SK-N-SH treated with all-trans-retinoic acid at 6 μM for 48 hours (cell line): ENCODE data around the gene IL6ST.

Experiments
- CSRNP3 ChIP-seq: fragments of 250-450 bp; sonication (Bioruptor Pico); IDR thresholded peaks from 2 replicates; pipeline ENCODE4 v1.5.1; 2021; ENCODE audit warnings: mild to moderate bottlenecking, moderate library complexity
- OSR1 ChIP-seq: fragments of 250-450 bp; sonication (Bioruptor Pico); IDR thresholded peaks from 2 replicates; pipeline ENCODE4 v1.8.0; 2022; ENCODE audit warnings: moderate library complexity, mild to moderate bottlenecking, inconsistent platforms
- PATZ1 ChIP-seq: fragments of 250-450 bp; sonication (Bioruptor Pico); IDR thresholded peaks from 2 replicates; pipeline ENCODE4 v1.8.0; 2020; ENCODE audit warnings: mild to moderate bottlenecking, moderate library complexity, borderline replicate concordance
- TCF4 ChIP-seq: fragments of 250-450 bp; sonication (Bioruptor Pico); IDR thresholded peaks from 2 replicates; pipeline ENCODE4 v1.8.0; 2021; ENCODE audit warnings: mild to moderate bottlenecking, moderate library complexity, borderline replicate concordance
- ZFP3 ChIP-seq: fragments of 250-450 bp; sonication (Bioruptor Pico); IDR thresholded peaks from 2 replicates; pipeline ENCODE4 v1.5.0; 2020; ENCODE audit warnings: mild to moderate bottlenecking, moderate library complexity
- ZNF8 ChIP-seq: fragments of 450-650 bp; formaldehyde crosslinking; IDR thresholded peaks from 2 replicates; pipeline ENCODE4 v1.5.0; 2020; ENCODE audit warnings: mild to moderate bottlenecking, moderate library complexity

GRCh38 chr5:55925181-55925580 is 69.6 kb downstream of the IL6ST start:
- TF ChIP-seq ZFP3 (CRISPR knock-in tag): no peak
- no peak for TF ChIP-seq OSR1
- no peak for TF ChIP-seq CSRNP3 (CRISPR knock-in tag)
- TF ChIP-seq ZNF8 (CRISPR knock-in tag): no peak
- no peak for TF ChIP-seq PATZ1
- TF ChIP-seq TCF4 (CRISPR knock-in tag): no peak
